Kidney tubule cell (primary cell): ENCODE measurements around the gene ERC1.
A peak's percentile ranks its signal among the peaks of the same experiment; 100 is the strongest.

ENCODE experiments used
- DNase-seq: peaks from one replicate; pipeline ENCODE4 v3.0.0-alpha.2; 2018; ENCODE audit warnings: low spot score

Gene ERC1

GRCh38 chr12:1536817-1537216, 545.8 kb downstream of the ERC1 start:
- no peak for DNase-seq

- no peak for DNase-seq
These were observed 548.1 kb downstream of the ERC1 start for GRCh38 chr12:1539135-1539534.

GRCh38 chr12:1540690-1541089, 549.7 kb downstream of the ERC1 start:
- DNase-seq = peak; percentile 68

- DNase-seq = no peak
These were observed 551.6 kb downstream of the ERC1 start for GRCh38 chr12:1542599-1542998.

- no peak for DNase-seq
These were observed 554.1 kb downstream of the ERC1 start for GRCh38 chr12:1544996-1545700.
